ENCODE results near the gene RFC1.

GRCh38 chr4:39337841-39338240 is 28.3 kb downstream of the RFC1 start:
- no peak for TF ChIP-seq POLR2A (IDR thresholded peaks at IDR 0.05)
- TF ChIP-seq CTCF (IDR thresholded peaks at IDR 0.05) = no peak
- no peak for TF ChIP-seq EP300 (IDR thresholded peaks at IDR 0.05)

All from ovary (tissue), 3 donors.